Activated CD8-positive, alpha-beta T cell treated with anti-CD3 and anti-CD28 coated beads, Interleukin-2, amount 10 ng/mL, durations not matched to agents 7 days and 5 days (primary cell): ENCODE measurements around the gene GPA33. TPM values are rescaled to one million over a fixed set of nuclear protein-coding genes. Genes with fewer than 3 reads are reported as not detected.

Experiments used
- ATAC-seq: fragments of 150-1000 bp; cut with Tn5 transposase; one replicate; pipeline ENCODE4 v1.10.0; 2021; ENCODE audit warnings: moderate library complexity
- CTCF ChIA-PET: fragments of 350-600 bp; sonication (Branson Sonifier 250); formaldehyde crosslinking; loops from one replicate; lab custom pipeline; 2021; ENCODE audit warnings: antibody characterized with exemption; lab: Charles Lee
- POLR2A ChIA-PET: fragments of 350-600 bp; sonication (Branson Sonifier 250); formaldehyde crosslinking; loops from one replicate; lab custom pipeline; 2021; ENCODE audit warnings: antibody characterized with exemption; lab: Charles Lee
- DNase-seq: peaks from one replicate; pipeline ENCODE4 v3.0.0-alpha.2; 2020
- H3K27ac Mint-ChIP-seq: one replicate; pipeline ENCODE4 v1.8.0; 2021; ENCODE audit warnings: mild to moderate bottlenecking, mixed read lengths
- H3K27me3 Mint-ChIP-seq: one replicate; pipeline ENCODE4 v1.8.0; 2021; ENCODE audit warnings: low read depth, mixed read lengths
- H3K36me3 Mint-ChIP-seq: one replicate; pipeline ENCODE4 v1.8.0; 2021; ENCODE audit warnings: low read depth, mixed read lengths
- H3K4me1 Mint-ChIP-seq: one replicate; pipeline ENCODE4 v1.8.0; 2021; ENCODE audit warnings: low read depth, mixed read lengths
- H3K4me3 Mint-ChIP-seq: one replicate; pipeline ENCODE4 v1.8.0; 2021; ENCODE audit warnings: mild to moderate bottlenecking, mixed read lengths
- H3K9me3 Mint-ChIP-seq: one replicate; pipeline ENCODE4 v1.8.0; 2022; ENCODE audit warnings: mixed read lengths; ENCODE audit not compliant: insufficient read depth
- total RNA-seq, 2 experiments: library from RNA; stranded (reverse); gene quantifications; one replicate each; pipeline ENCODE4 v1.2.3, GENCODE V29; 2021

Gene GPA33
- total RNA-seq, 2 experiments from 2014 or later: 0.16 to 0.24 TPM

GRCh38 chr1:167012570-167012969, 77.6 kb downstream of the GPA33 start:
- Mint-ChIP-seq H3K4me3 (no peak overlapping the region), H3K36me3 (peaks cover 4% of the 10 kb centered on the region), H3K27me3 (peaks cover 12% of the 10 kb centered on the region), H3K9me3 (peaks cover 3% of the 10 kb centered on the region), H3K27ac (no peak overlapping the region), H3K4me1 (peaks cover 15% of the 10 kb centered on the region)
- no peak for DNase-seq
- POLR2A ChIA-PET: no interaction called here
- CTCF ChIA-PET: no interaction called here
- no peak for ATAC-seq

DNA sequence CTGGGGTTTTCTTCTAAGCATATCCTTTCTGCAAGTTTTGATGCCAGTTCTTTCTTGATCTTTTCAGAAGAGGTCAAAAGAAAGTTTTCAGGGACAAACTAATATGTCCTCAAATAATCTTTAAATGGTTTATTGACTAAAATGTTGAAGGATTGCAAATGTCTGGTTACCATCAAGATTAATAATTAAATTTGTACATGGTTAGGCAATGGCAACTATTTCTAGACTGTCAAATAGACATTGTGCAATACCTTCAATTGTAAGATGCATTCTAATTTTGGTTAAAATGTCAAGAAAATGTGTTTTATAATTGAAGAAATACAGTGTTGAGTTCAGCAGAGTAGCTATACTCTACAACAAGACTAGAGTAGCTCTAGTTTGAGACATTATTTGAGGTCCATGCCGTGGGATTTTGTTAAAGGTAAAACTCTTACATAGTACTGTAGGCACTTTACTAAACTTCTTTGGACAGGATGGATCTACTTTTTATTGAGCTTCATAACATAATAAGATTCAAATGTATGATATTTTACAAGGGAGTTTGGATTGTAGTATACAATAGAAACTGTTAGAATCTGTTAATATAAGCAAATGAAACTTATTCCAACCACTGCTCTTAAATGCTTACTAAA, 78.5 kb downstream of the GPA33 start:
- Mint-ChIP-seq H3K36me3 (peaks cover 4% of the 10 kb centered on the region), H3K9me3 (peaks cover 3% of the 10 kb centered on the region), H3K27me3 (peaks cover 16% of the 10 kb centered on the region), H3K4me3 (no peak overlapping the region), H3K27ac (no peak overlapping the region), H3K4me1 (peaks cover 15% of the 10 kb centered on the region)
- ATAC-seq (no peak), DNase-seq (no peak)
- ChIA-PET POLR2A (no interaction called here), CTCF (no interaction called here)

GRCh38 chr1:167003711-167004110, 86.5 kb downstream of the GPA33 start:
- H3K4me3 Mint-ChIP-seq: no peak overlapping the region
- DNase-seq: no peak
- H3K36me3 Mint-ChIP-seq: no peaks in the 10 kb centered on the region
- POLR2A ChIA-PET: no interaction called here
- CTCF ChIA-PET: no interaction called here
- no peaks in the 10 kb centered on the region for H3K9me3 Mint-ChIP-seq
- no peak overlapping the region for H3K27ac Mint-ChIP-seq
- peaks cover 9% of the 10 kb centered on the region for H3K27me3 Mint-ChIP-seq
- H3K4me1 Mint-ChIP-seq: peaks cover 3% of the 10 kb centered on the region
- no peak for ATAC-seq

Other genes starting within 250 kb of the GPA33 start
- 10 to 100 TPM; 12.9 to 13.6 TPM for gene TADA1, start 214.1 kb downstream of the GPA33 start, total RNA-seq
- gene ILDR2, start 114.8 kb downstream of the GPA33 start, total RNA-seq: 1 to 10 TPM; 4.3 to 5.0 TPM
- gene MAEL, start 101.1 kb downstream of the GPA33 start, total RNA-seq: not detected
- not detected for gene STYXL2, start 3.7 kb upstream of the GPA33 start, total RNA-seq
- gene POU2F1, start 130.5 kb upstream of the GPA33 start, total RNA-seq: 10 to 100 TPM; 22.7 to 23.3 TPM